Erythroblast (primary cell): ENCODE data around the gene GRPEL1.

Experiments used
- DNase-seq, 2 experiments: peaks; one replicate each; lab custom pipeline; 2025; lab: John Stamatoyannopoulos, UW
- GATA1 ChIP-seq: IDR thresholded peaks from 2 replicates; pipeline ENCODE4 v1.6.1; 2011; ENCODE audit warnings: low read depth, mild to moderate bottlenecking, control low read depth, low read length, moderate library complexity
- POLR2A ChIP-seq: IDR thresholded peaks from 2 replicates; pipeline ENCODE4 v1.6.1; 2011; ENCODE audit warnings: mild to moderate bottlenecking, low read length

The GRPEL1 gene

DNA sequence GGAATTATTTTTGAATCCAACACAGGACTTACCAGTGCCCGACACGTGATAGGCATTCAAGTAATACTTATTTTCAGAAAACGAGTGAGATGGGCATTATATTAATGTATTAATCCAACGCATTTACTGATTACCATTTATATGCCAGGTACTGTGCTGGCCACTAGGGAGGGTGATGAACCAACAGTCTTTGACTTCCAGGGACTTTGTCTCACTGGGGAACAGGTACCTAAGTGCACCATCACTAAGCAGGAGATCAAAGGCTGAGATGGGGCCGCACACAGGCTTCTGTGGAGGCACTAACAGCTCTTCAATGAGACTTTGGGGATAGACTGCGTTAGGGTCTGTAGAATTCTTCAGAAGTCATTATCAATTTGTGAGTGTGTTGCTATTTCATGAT, 30.4 kb downstream of the GRPEL1 start:
- peak in 1 of 2 experiments; percentile 20 for DNase-seq
- TF ChIP-seq POLR2A (no peak), GATA1 (no peak)

GRCh38 chr4:7034262-7035081, 33.4 kb downstream of the GRPEL1 start:
- TF ChIP-seq POLR2A: no peak
- TF ChIP-seq GATA1: no peak
- DNase-seq: no peak

DNA sequence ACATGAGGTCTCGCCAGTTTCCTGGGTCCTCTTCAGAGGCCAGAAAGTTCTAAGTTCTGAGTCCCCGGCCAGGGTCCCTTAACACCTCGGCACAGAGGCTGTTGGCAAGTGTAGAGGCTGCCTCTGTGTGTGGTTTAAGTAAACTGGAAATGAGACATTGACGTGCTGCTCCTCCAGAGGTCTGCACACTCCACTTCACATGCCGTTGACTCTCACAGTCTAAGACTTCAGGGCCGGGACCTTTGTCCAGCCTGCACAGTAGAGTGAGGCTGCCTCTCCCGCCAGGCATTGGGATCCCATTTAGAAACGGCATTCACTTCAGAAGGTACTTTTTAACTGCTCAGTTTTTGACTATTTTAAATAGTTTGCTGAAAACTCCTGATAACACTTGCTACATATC, 35.3 kb downstream of the GRPEL1 start:
- TF ChIP-seq GATA1 (no peak), POLR2A (no peak)
- no peak for DNase-seq

DNA sequence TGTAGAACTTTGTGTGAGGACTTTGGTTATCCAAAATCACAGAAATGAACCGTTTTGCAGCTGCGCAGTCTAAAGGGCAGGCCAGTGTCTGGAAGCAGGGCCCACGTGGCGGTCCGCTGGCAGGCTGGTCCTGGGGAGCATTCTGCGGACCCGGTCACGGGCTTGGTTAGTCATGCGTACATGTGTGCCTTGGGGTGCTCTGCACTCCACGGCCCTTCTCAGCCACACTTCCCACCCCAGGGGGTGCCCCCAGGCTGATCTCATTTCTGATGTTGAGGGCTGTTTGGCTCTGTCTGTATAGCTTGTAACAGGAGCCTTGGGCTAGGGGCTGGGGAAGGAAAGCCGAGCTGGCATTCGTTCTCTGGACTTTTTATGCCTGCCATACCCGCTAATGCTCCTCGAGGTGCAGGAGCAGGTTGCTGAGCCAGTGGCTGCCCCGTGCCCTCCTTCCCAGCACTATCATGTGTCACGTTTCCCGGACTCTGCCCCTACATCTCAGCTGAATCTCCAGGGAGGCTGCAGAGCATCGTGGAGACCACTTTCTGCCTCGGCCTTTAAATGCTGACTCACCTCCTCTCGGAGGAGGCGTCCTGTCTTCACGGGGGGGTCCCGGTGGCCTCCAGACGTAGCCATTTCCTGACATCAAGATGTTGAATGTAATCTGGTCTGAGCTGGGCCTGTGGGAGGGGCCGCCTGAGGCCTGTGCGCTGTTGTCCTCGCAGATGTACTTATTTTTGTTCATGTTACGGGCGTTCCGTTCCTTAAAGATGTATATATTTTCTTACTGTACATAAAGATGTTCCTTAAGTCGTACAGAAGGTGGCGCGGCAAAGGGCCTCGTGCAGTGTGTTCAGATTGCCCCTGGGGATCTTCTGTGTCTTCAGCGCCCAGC, 36.1 kb downstream of the GRPEL1 start:
- peak; percentile 30 to 38 for DNase-seq
- TF ChIP-seq GATA1: no peak
- TF ChIP-seq POLR2A: no peak

DNA sequence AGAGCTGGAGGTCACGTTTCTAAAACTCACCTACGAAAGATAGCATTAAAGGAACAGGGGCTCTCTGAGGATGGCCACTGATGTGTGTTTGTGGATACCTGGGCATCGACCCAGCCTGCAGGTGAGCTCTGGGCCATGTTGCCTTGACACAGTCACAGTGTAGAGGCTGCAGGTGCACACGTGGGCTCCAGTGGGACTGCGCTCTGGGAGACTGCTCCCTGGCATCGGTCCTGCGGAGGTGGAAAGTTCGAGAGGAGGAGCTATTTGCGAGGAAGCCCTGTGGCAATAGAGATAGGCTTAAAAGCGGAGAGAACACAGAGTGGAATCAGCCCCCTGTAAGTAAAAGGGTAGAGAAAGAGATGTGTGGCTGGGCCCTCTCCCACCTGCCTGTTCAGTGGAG, 37.0 kb downstream of the GRPEL1 start:
- no peak for TF ChIP-seq POLR2A
- no peak for TF ChIP-seq GATA1
- DNase-seq: no peak

DNA sequence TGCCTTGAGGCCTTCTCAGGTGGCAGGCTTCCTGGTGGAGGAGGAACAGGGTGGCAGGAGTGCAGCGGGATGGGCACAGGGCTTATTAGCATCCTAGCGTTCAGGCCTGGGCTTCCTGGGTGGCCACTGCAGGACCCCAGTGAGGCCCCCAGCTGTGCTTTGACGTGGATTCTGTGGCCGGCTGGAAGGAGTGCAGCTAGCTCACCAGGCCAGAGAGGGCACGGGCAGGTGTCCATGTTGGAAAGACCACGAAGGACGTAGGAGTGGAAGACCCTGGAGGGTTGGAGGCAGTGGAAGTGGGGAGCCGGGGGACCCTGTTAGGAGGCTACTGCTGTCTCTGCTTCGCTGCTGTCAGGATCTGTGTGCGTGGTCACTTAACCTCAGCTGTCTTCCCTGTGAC, 37.9 kb downstream of the GRPEL1 start:
- no peak for TF ChIP-seq POLR2A
- TF ChIP-seq GATA1: no peak
- no peak for DNase-seq

DNA sequence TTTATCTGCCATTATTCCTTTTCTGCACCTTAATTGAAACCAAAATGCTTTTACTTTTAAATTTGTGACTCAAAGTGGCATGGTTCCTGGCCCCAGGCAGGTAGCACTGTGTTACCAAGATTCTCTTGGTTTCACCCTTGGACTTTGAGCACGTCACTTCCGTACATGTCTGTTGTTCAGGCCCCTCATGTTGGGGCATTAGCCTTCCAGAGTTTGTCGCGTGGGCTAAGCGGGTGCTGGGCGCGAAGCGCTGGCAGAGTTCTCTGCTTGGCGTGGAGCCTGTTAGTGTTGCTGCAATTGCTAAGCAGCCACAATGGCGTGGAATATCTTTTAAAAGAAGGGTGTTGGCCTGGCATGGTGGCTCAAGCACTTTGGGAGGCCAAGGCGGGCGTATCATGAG, 38.7 kb downstream of the GRPEL1 start:
- no peak for DNase-seq
- TF ChIP-seq POLR2A (no peak), GATA1 (no peak)

DNA sequence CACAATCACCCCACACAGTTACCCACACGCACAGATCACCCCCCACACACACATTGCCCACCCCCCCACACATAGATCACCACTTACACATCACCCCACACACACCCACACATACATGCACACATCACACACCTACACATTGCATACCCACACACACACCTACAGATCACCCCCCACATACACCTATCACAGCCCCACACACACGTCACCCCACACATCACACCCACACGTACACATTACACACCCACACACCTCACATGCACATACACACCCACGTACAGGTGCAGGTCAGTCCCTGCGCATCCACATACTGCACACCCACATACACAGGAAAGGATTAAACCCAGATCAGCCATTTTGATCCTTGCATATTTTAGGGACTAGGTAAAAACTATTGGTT, 40.0 kb downstream of the GRPEL1 start:
- TF ChIP-seq POLR2A: no peak
- no peak for TF ChIP-seq GATA1
- no peak for DNase-seq

- no peak for TF ChIP-seq GATA1
- no peak for TF ChIP-seq POLR2A
- no peak for DNase-seq
These were observed 40.6 kb downstream of the GRPEL1 start for GRCh38 chr4:7027284-7027683.

DNA sequence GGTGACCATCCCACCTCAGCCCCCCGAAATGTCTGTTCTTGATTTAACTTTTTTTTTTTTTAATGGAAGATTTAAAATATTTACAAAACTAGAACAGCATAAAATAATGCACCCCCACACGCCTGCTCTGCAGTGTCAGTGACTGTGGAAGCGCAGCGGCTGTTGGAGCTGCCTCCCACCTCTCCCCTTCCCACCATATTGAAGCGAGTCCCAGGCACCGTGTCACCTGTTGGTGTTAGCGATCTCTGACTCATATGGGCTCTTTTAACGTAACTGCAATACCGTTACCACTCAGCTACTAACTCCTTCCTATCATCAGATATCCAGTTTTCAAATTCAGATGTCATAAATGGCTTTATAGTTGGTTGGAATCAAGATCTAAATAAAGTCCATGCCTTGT, 41.8 kb downstream of the GRPEL1 start:
- TF ChIP-seq POLR2A (no peak), GATA1 (no peak)
- DNase-seq: no peak

- TF ChIP-seq GATA1: no peak
- DNase-seq: no peak
These were observed 42.7 kb downstream of the GRPEL1 start for GRCh38 chr4:7025040-7025602.

DNA sequence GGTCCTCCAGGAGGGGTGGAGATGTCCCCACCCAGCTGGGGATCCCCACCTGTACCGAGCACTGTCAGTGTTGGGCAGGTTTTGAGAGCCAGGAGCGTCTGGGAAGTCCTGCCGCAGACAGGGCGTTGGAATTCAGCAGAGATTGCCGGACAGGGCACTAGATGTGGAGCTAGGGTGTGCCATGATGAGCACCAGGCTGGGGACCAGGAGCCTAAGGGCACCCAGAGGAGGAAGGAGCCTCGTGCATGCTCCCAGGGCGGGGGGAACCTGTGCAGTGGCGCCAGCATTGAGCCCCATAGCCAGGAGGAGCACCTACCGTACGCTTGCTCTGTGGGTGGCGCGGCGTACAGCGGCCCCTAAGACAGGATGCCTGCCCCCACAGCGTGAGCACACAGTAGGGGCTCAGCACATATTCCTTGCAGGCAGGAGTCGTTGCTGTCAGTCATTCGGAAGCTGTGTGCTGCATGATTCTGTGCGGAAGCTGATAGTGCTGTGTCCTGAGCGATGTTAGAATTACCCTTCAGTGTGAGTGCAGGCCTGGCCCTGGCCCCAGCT, 43.5 kb downstream of the GRPEL1 start:
- no peak for TF ChIP-seq POLR2A
- TF ChIP-seq GATA1: no peak
- no peak for DNase-seq

DNA sequence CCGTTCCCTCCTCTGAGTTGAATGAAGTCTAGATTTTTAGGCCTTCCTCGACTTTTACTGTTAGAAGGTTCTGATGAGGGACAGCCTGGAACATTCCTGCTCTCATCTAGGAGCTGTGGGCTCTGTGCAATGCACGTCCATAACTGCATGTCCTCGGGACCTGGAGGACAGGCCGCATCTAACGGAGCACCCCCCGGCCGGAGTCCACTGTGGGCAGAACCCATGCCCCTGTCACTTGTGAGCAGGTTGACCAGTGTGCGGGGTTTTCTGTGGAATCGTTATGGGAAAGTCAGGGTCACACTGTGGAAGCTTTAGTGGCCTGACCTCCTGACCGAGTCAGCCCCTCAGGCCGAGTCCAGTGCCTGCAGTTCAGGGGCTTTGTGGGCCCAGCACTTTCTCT, 44.0 kb downstream of the GRPEL1 start:
- DNase-seq: no peak
- TF ChIP-seq GATA1 (no peak), POLR2A (no peak)

DNA sequence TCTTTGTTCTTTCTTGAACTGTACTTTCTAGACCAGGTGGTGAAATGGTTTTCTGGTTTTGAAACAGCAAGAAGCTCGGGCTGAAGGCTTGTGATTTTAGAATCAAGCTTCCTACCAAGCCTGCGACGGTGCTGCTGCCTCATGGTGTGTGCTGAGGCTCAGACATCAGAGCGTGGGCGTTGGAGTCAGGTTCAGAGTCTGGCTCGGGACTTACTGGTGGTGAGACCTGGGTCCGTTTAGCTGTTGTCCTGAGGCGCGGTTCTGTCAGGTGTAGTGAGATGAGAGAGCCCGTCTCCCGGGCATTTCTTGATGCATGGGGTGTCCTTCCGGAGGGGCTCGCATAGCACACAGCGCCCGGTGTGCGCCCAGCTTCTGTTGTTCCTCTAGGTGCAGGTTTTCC, 44.4 kb downstream of the GRPEL1 start:
- TF ChIP-seq POLR2A (no peak), GATA1 (no peak)
- no peak for DNase-seq
